GM12878 (cell line): ENCODE results near the gene CCDC97. TPM values are rescaled to one million over a fixed set of nuclear protein-coding genes. Genes with fewer than 3 reads are reported as not detected.

Experiments used
- CBX3 ChIP-seq: fragments of 200-600 bp; sonication (generic); IDR thresholded peaks from 2 replicates; pipeline ENCODE4 v1.6.1; 2016; ENCODE audit warnings: low read depth, borderline replicate concordance
- CHD2 ChIP-seq: IDR thresholded peaks from 2 replicates; pipeline ENCODE4 v1.6.1; 2011; ENCODE audit warnings: low read depth, low read length, improper control_type of control experiment, borderline replicate concordance
- CHD4 ChIP-seq: fragments of 200-600 bp; sonication (generic); IDR thresholded peaks from 2 replicates; pipeline ENCODE4 v1.6.1; 2016; ENCODE audit warnings: mild to moderate bottlenecking
- EGR1 ChIP-seq, 2 experiments: IDR thresholded peaks; 1 replicate in 1 of 2; 2 replicates in 1 of 2; pipeline ENCODE4 v1.6.1; 2011 to 2012; ENCODE audit warnings: low read depth in 2 of 2, low read length in 2 of 2, borderline replicate concordance in 1 of 2, mild to moderate bottlenecking in 1 of 2, moderate library complexity in 1 of 2
- FOXM1 ChIP-seq: IDR thresholded peaks from 2 replicates; pipeline ENCODE4 v1.6.1; 2012; ENCODE audit warnings: low read depth, mild to moderate bottlenecking, inconsistent platforms, low read length, moderate library complexity
- SKIL ChIP-seq: fragments of 450-650 bp; IDR thresholded peaks from 2 replicates; pipeline ENCODE4 v1.6.1; 2017; ENCODE audit warnings: mild to moderate bottlenecking, low read depth, inconsistent platforms; ENCODE audit not compliant: poor library complexity, severe bottlenecking
- TCF3 ChIP-seq: IDR thresholded peaks from 2 replicates; pipeline ENCODE4 v1.6.1; 2012; ENCODE audit warnings: low read depth, mild to moderate bottlenecking, low read length, borderline replicate concordance; ENCODE audit not compliant: insufficient read depth
- TCF7 ChIP-seq: IDR thresholded peaks from 2 replicates; pipeline ENCODE4 v1.6.1; 2014; ENCODE audit warnings: antibody characterized with exemption, borderline replicate concordance
- ZBED1 ChIP-seq: IDR thresholded peaks from 2 replicates; pipeline ENCODE4 v1.6.1; 2016; ENCODE audit warnings: borderline replicate concordance
- ZNF687 ChIP-seq: fragments of 450-650 bp; IDR thresholded peaks from 2 replicates; pipeline ENCODE4 v1.6.1; 2017; ENCODE audit warnings: mild to moderate bottlenecking, moderate library complexity
- polyA plus RNA-seq, 11 experiments: library from polyadenylated mRNA; depleted of rRNA in 4 of 11; unstranded in 6 of 11; stranded (reverse) in 5 of 11; fragments of >200 nt; fragmentation: Nextera tagmentation in 4 of 11; fragmentation: Illumina TruSeq in 1 of 11; extraction: Ambion mirVana in 4 of 11; extraction: Trizol in 1 of 11; gene quantifications; 1 replicate in 1 of 11; 2 replicates in 10 of 11; pipeline versions ENCODE4 v1.2.1 to v1.2.3, GENCODE V29; 2011 to 2016; ENCODE audit warnings: inconsistent platforms in 2 of 11, missing spikeins in 2 of 11, low read depth in 1 of 11
- total RNA-seq, 4 experiments: library from RNA; depleted of rRNA in 3 of 4; stranded (reverse); fragments of >200 nt in 3 of 4; fragmentation: Illumina TruSeq in 1 of 4; extraction: Trizol in 1 of 4; gene quantifications; 2 replicates each; pipeline versions ENCODE4 v1.2.1 to v1.2.3, GENCODE V29; 2013 to 2021

Gene CCDC97
- total and polyA plus RNA-seq, 10 of the 15 experiments (the other 5 are each of a cell fraction or from before 2014, with no cell fraction given), result 1.8 to 34.1 (median 18.8) TPM

- peak; percentile 85 for TF ChIP-seq ZNF687
- TF ChIP-seq TCF3, result peak; percentile 62; the same call in 1 of the 2 replicates
- TF ChIP-seq CHD4, result no peak
- no peak for TF ChIP-seq TCF7
- no peak for TF ChIP-seq FOXM1
- no peak for TF ChIP-seq ZBED1
- TF ChIP-seq CHD2, result peak; percentile 72
- no peak for TF ChIP-seq SKIL
- TF ChIP-seq CBX3, result no peak
- peak; percentile 38 to 99 for TF ChIP-seq EGR1 (IDR thresholded peaks at IDR 0.05; ENCODE audit: borderline replicate concordance in 1 of 2, low read depth in 2 of 2, low read length in 2 of 2)
These were observed 43.7 kb downstream of the CCDC97 start, which contains the start of gene TGFB1 (continued) for GRCh38 chr19:41353466-41354342.
